CD4-positive, CD25-positive, alpha-beta regulatory T cell (primary cell): ENCODE data around the gene ICA1. TPM values are rescaled to one million over a fixed set of nuclear protein-coding genes. Genes with fewer than 3 reads are reported as not detected.
A peak's percentile ranks its signal among the peaks of the same experiment; 100 is the strongest.
"Not testable (repeated sequence)": the region's sequence is repeated elsewhere in the genome, so short reads cannot be mapped to it uniquely, and the experiment has no call there.

Experiments
- ATAC-seq, 2 donors: fragments of 150-1000 bp; cut with Tn5 transposase; one replicate each; pipeline ENCODE4 v1.10.0; 2021; ENCODE audit warnings: low read depth in 2 of 2, moderate number of reproducible peaks in 2 of 2, moderate library complexity in 1 of 2
- DNase-seq, 3 donors: peaks; one replicate each; pipeline versions ENCODE4 v3.0.0 to v3.0.0-alpha.2; 2012 to 2022; ENCODE audit warnings: mixed read lengths in 1 of 3
- H3K27ac ChIP-seq: one replicate; pipeline ENCODE4 v1.7.0; 2013; ENCODE audit warnings: mild to moderate bottlenecking, low read length; ENCODE audit not compliant: insufficient read depth, poor library complexity, severe bottlenecking
- H3K27me3 ChIP-seq: one replicate; pipeline ENCODE4 v1.7.0; 2013; ENCODE audit warnings: low read length; ENCODE audit not compliant: control insufficient read depth, insufficient read depth
- H3K36me3 ChIP-seq: one replicate; pipeline ENCODE4 v1.7.0; 2013; ENCODE audit warnings: mild to moderate bottlenecking, low read length, moderate library complexity; ENCODE audit not compliant: control insufficient read depth, insufficient read depth
- H3K4me1 ChIP-seq: 2 replicates; pipeline ENCODE4 v1.7.0; 2013; ENCODE audit warnings: mild to moderate bottlenecking, low read length; ENCODE audit not compliant: insufficient read depth, control insufficient read depth, poor library complexity, severe bottlenecking
- H3K4me3 ChIP-seq: one replicate; pipeline ENCODE4 v1.7.0; 2013; ENCODE audit warnings: low read depth, mild to moderate bottlenecking, low read length, moderate library complexity
- H3K9me3 ChIP-seq, 2 experiments: 1 replicate in 1 of 2; 2 replicates in 1 of 2; pipeline ENCODE4 v1.7.0; 2013; ENCODE audit warnings: low read length in 2 of 2, mild to moderate bottlenecking in 1 of 2, moderate library complexity in 1 of 2; ENCODE audit not compliant: control insufficient read depth in 2 of 2
- H3K27ac Mint-ChIP-seq, 3 donors: one replicate each; pipeline ENCODE4 v1.8.0; 2020 to 2022; ENCODE audit warnings: mild to moderate bottlenecking in 3 of 3, mixed read lengths in 3 of 3, moderate library complexity in 2 of 3
- H3K27me3 Mint-ChIP-seq: one replicate; pipeline ENCODE4 v1.8.0; 2022; ENCODE audit warnings: mild to moderate bottlenecking, mixed read lengths
- H3K36me3 Mint-ChIP-seq: one replicate; pipeline ENCODE4 v1.8.0; 2020; ENCODE audit warnings: mixed read lengths
- H3K4me1 Mint-ChIP-seq, 4 donors: one replicate each; pipeline ENCODE4 v1.8.0; 2020 to 2022; ENCODE audit warnings: mixed read lengths in 4 of 4, mild to moderate bottlenecking in 1 of 4
- H3K4me3 Mint-ChIP-seq, 4 donors: one replicate each; pipeline ENCODE4 v1.8.0; 2020 to 2022; ENCODE audit warnings: mild to moderate bottlenecking in 4 of 4, mixed read lengths in 4 of 4, moderate library complexity in 3 of 4
- H3K9me3 Mint-ChIP-seq, 7 donors: one replicate each; pipeline ENCODE4 v1.8.0; 2020 to 2022; ENCODE audit warnings: mixed read lengths in 7 of 7, mild to moderate bottlenecking in 3 of 7, moderate library complexity in 2 of 7
- polyA plus RNA-seq, 4 donors: library from polyadenylated mRNA; unstranded; fragments of 300-500 nt; fragmentation: Illumina TruSeq; gene quantifications; one replicate each; pipeline ENCODE4 v1.2.3, GENCODE V29; 2021
- total RNA-seq: library from RNA; stranded (reverse); gene quantifications from one replicate; pipeline ENCODE4 v1.2.3, GENCODE V29; 2022

Gene ICA1
- total RNA-seq, result 11.3 TPM
- 10 to 100 TPM; 21.7 to 33.5 (median 26.7) TPM for polyA plus RNA-seq

- no peaks in the 10 kb centered on the region for H3K9me3 ChIP-seq
- Mint-ChIP-seq H3K9me3 (peaks cover 0 to 2% (median 0%) of the 10 kb centered on the region in 7 donors), H3K4me1 (peaks cover 0 to 15% (median 6%) of the 10 kb centered on the region in 4 donors), H3K36me3 (no peaks in the 10 kb centered on the region), H3K4me3 (peak within 1 kb of the TSS; percentile 45 to 70 (median 60)), H3K27me3 (peaks cover 77% of the 10 kb centered on the region), H3K27ac (no peak within 1 kb of the TSS)
- no peaks in the 10 kb centered on the region for H3K36me3 ChIP-seq
- H3K27ac ChIP-seq, result no peak within 1 kb of the TSS
- ATAC-seq (peak in 1 of 2 donors; percentile 12), DNase-seq (peak in 2 of 3 donors; percentile 5 to 29)
- peaks cover 47% of the 10 kb centered on the region for H3K27me3 ChIP-seq
- peaks cover 17% of the 10 kb centered on the region for H3K4me1 ChIP-seq
- H3K4me3 ChIP-seq, result no peak within 1 kb of the TSS
Observed at GRCh38 chr7:8261711-8262695, at the start of gene ICA1. ICA1 (minus strand) TSS chr7:8262167; CDS start chr7:8235926, 26,241 bp downstream.

GRCh38 chr7:8310876-8311275 lies 48.9 kb upstream of the ICA1 start:
- H3K4me3 ChIP-seq, result no peak overlapping the region
- H3K27me3 ChIP-seq, result peaks cover 13% of the 10 kb centered on the region
- H3K27ac ChIP-seq, result no peak overlapping the region
- no peak overlapping the region for H3K4me3 Mint-ChIP-seq
- DNase-seq, result no peak
- H3K27me3 Mint-ChIP-seq, result peaks cover 13% of the 10 kb centered on the region
- H3K4me1 ChIP-seq, result no peaks in the 10 kb centered on the region
- ATAC-seq, result no peak
- no peaks in the 10 kb centered on the region for H3K4me1 Mint-ChIP-seq
- no peaks in the 10 kb centered on the region for H3K36me3 Mint-ChIP-seq
- peaks cover 5 to 6% of the 10 kb centered on the region in 2 experiments for H3K9me3 ChIP-seq
- peaks cover 0 to 17% (median 9%) of the 10 kb centered on the region in 7 donors for H3K9me3 Mint-ChIP-seq
- H3K27ac Mint-ChIP-seq, result no peak overlapping the region
- H3K36me3 ChIP-seq, result no peaks in the 10 kb centered on the region

DNA sequence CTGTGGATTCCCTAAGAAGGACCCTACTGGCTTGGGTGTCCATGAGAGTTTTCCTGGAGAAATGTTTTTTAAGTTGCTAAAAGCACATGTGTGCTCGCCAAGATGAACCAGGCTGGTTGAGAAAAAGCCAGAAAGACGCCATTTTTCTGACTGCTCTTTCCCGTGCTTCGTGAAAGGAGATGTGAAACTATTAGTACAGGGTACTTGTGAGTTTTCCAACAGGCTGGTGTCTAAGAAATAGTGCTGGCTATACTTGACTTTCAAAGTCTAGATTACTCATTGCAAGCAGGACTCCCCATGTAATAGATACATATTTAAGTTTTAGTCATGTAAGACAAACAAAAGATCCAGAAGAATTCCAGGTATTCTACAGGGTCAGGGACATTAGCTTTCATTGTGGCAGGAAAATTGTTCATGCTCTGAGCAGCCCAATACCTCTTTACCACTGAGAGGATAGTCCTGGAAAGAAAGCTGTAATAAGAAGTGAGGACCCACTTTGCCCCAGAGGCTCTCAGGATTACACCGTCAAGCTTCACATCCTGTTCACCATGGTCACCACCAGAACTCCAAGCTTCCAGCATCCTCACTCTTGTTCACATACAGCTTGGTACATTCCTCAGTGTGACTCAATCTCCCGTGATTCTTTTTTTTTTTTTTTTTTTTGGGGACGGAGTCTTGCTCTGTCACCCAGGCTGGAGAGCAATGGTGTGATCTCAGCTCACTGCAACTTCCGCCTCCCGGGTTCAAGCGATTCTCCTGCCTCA lies 43.8 kb upstream of the ICA1 start:
- Mint-ChIP-seq H3K4me3 (no peak overlapping the region), H3K27me3 (peaks cover 10% of the 10 kb centered on the region), H3K9me3 (peaks cover 0 to 6% (median 0%) of the 10 kb centered on the region in 7 donors), H3K4me1 (no peaks in the 10 kb centered on the region), H3K27ac (no peak overlapping the region), H3K36me3 (no peaks in the 10 kb centered on the region)
- ATAC-seq (no peak), DNase-seq (no peak)
- no peaks in the 10 kb centered on the region for H3K9me3 ChIP-seq
- no peaks in the 10 kb centered on the region for H3K27me3 ChIP-seq
- H3K36me3 ChIP-seq, result no peaks in the 10 kb centered on the region
- H3K27ac ChIP-seq, result no peak overlapping the region
- H3K4me1 ChIP-seq, result no peaks in the 10 kb centered on the region
- no peak overlapping the region for H3K4me3 ChIP-seq

DNA sequence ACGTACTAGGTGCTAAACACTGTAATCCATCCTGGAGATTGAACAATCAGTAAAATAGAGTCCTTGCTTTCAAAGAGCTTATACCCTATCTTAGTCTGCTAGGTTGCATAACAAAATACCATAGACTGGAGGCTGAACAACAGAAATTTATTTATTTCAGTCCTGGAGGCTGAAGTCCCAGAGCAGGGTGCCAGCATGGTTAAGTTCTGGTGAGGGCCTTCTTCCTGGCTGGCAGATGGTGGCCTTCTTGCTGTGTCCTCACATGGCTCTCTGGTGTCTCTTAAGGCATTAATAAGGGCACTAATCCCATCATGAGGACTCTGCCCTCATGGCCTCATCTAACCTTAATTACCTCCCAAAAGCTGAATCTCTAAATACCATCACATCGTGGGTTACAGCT lies 43.1 kb upstream of the ICA1 start:
- no peak overlapping the region for H3K27ac Mint-ChIP-seq
- H3K4me3 Mint-ChIP-seq, result no peak overlapping the region
- ATAC-seq (no peak), DNase-seq (no peak)
- H3K9me3 Mint-ChIP-seq, result peaks cover 0 to 6% (median 0%) of the 10 kb centered on the region in 7 donors
- Histone ChIP-seq H3K36me3 (no peaks in the 10 kb centered on the region), H3K4me1 (no peaks in the 10 kb centered on the region), H3K27ac (no peak overlapping the region), H3K9me3 (no peaks in the 10 kb centered on the region), H3K27me3 (no peaks in the 10 kb centered on the region), H3K4me3 (no peak overlapping the region)
- H3K36me3 Mint-ChIP-seq, result no peaks in the 10 kb centered on the region
- no peaks in the 10 kb centered on the region for H3K4me1 Mint-ChIP-seq
- H3K27me3 Mint-ChIP-seq, result peaks cover 10% of the 10 kb centered on the region

DNA sequence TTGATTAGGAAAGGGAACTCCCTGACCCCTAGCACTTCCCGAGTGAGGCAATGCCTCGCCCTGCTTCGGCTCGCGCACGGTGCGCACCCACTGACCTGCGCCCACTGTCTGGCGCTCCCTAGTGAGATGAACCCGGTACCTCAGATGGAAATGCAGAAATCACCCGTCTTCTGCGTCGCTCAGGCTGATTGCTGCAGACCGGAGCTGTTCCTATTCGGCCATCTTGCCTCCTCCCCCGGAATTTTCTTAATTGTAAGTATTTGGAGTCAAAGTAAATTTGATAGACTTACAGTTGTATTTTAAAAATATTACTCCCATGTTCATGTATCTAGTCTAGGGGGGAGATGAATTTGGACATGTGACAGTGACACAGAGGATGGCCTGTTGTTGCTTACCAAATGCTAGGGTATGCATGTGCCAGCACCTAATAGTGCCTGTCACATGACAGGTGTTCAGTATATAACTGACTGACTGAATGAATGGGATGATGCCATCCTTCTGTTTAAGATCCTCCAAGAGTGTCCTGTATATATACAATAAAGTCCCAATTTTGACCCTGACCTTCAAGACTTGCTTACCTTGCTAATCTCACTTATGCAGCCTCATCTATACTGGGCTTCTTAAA lies 42.0 kb upstream of the ICA1 start:
- H3K36me3 Mint-ChIP-seq, result no peaks in the 10 kb centered on the region
- Histone ChIP-seq H3K36me3 (no peaks in the 10 kb centered on the region), H3K4me1 (no peaks in the 10 kb centered on the region), H3K27me3 (no peaks in the 10 kb centered on the region), H3K4me3 (no peak overlapping the region), H3K27ac (no peak overlapping the region), H3K9me3 (no peaks in the 10 kb centered on the region)
- H3K27ac Mint-ChIP-seq, result no peak overlapping the region
- ATAC-seq (no peak), DNase-seq (no peak)
- no peak overlapping the region for H3K4me3 Mint-ChIP-seq
- H3K9me3 Mint-ChIP-seq, result peaks cover 0 to 6% (median 0%) of the 10 kb centered on the region in 7 donors
- H3K27me3 Mint-ChIP-seq, result peaks cover 4% of the 10 kb centered on the region
- no peaks in the 10 kb centered on the region for H3K4me1 Mint-ChIP-seq

DNA sequence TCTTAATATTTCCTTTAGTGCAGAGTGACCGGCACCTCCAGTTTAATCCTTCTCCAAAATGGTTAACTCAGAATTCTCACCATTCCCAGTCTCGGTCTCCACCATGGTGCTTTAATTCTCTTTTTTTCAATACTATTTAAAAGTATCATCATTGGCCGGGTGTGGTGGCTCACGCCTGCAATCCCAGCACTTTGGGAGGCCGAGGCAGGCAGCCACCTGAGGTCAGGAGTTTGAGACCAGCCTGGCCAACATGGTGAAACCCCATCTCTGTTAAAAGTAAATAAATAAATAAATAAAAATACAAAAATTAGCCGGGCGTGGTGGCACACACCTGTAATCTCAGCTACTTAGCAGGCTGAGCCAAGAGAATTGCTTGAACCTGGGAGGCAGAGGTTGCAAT lies 35.1 kb upstream of the ICA1 start:
- not testable (repeated sequence) for H3K4me1 Mint-ChIP-seq, H3K9me3 Mint-ChIP-seq, H3K27me3 ChIP-seq, H3K4me3 ChIP-seq, H3K27ac Mint-ChIP-seq, H3K4me3 Mint-ChIP-seq, H3K9me3 ChIP-seq, H3K4me1 ChIP-seq, H3K36me3 Mint-ChIP-seq, H3K36me3 ChIP-seq, H3K27ac ChIP-seq, DNase-seq, ATAC-seq
- peaks cover 30% of the 10 kb centered on the region for H3K27me3 Mint-ChIP-seq

- Mint-ChIP-seq H3K9me3 (no peaks in the 10 kb centered on the region), H3K36me3 (no peaks in the 10 kb centered on the region), H3K4me1 (no peaks in the 10 kb centered on the region), H3K27ac (no peak overlapping the region), H3K4me3 (no peak overlapping the region), H3K27me3 (peaks cover 36% of the 10 kb centered on the region)
- ATAC-seq (no peak), DNase-seq (no peak)
- Histone ChIP-seq H3K27ac (no peak overlapping the region), H3K36me3 (no peaks in the 10 kb centered on the region), H3K4me1 (no peaks in the 10 kb centered on the region), H3K9me3 (no peaks in the 10 kb centered on the region), H3K27me3 (peaks cover 6% of the 10 kb centered on the region), H3K4me3 (no peak overlapping the region)
Observed at GRCh38 chr7:8296362-8296659, 34.3 kb upstream of the ICA1 start.
